Measurements from ENCODE around the gene PYURF.
A peak's percentile ranks its signal among the peaks of the same experiment; 100 is the strongest.

PYURF gene

DNA sequence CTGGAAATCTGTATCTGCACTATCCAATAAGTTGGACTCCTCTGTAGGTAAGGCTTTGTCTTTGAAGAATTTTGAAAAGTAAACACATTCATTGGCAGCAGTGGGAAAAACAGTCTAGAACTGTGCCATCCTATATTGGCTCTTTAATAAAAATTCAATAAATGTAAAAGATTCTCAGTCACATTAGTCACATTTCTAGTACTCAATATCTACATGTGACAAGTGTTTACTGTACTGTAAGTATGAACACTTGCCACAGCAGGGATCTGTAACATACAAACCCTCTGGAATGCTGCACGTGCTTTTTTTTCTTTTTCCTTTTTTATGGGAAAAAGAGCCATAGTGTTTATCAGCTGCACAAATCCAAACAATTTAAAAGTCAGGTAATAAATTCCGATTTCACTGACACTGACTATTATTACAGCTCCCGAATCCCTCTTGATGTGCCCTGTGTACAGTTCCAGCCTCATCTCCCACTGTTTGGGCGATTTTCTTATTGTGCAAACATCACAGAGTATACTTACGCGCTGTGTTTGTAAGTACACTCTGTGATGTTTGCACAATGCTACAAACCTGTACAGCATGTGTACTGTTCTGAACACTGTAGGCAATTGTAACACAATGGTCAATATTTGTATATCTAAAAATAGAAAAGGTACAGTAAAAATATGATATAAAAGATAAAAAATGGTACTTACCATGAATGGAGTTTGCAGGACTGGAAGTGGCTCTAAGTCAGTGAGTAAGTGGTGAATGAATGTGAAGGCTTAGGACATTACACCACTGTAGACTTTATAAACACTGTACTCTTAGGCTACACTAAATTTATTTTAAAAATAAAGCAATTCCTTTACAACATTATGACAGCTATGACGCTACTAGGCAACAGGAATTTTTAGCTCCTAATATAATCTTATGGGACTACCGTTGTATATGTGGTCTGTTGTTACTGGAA lies 8.7 kb downstream of the PYURF start:
- no peak overlapping the region for H3K4me3 ChIP-seq (ENCODE audit: control insufficient read depth, low read depth, low read length)
- DNase-seq (ENCODE audit: low read depth), result no peak
- TF ChIP-seq, protein P1, sequence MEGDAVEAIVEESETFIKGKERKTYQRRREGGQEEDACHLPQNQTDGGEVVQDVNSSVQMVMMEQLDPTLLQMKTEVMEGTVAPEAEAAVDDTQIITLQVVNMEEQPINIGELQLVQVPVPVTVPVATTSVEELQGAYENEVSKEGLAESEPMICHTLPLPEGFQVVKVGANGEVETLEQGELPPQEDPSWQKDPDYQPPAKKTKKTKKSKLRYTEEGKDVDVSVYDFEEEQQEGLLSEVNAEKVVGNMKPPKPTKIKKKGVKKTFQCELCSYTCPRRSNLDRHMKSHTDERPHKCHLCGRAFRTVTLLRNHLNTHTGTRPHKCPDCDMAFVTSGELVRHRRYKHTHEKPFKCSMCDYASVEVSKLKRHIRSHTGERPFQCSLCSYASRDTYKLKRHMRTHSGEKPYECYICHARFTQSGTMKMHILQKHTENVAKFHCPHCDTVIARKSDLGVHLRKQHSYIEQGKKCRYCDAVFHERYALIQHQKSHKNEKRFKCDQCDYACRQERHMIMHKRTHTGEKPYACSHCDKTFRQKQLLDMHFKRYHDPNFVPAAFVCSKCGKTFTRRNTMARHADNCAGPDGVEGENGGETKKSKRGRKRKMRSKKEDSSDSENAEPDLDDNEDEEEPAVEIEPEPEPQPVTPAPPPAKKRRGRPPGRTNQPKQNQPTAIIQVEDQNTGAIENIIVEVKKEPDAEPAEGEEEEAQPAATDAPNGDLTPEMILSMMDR (IDR thresholded peaks at IDR 0.05; ENCODE audit: control insufficient read depth, insufficient read depth, low read depth, low read length, missing control alignments), result no peak

DNA sequence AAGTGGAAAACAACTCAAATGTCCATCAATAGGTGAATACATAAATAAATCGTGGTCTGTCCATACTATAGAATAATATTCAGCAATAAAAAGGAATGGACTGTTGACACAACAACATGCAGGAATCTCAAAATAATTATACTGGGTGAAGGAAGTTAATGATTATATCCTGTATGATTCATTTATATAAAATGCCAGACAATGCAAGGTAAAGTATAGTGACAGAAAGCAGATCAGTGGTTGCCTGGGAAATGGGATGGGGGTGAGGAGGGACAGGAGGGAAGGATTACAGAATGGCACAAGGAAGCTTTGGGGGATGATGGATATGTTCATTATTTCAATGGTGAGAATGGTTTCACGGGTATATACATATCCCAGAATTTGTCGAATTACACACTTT lies 12.3 kb downstream of the PYURF start:
- TF ChIP-seq, protein P1 (IDR thresholded peaks at IDR 0.05; ENCODE audit: control insufficient read depth, insufficient read depth, low read depth, low read length, missing control alignments), result no peak
- DNase-seq (ENCODE audit: low read depth), result no peak

DNA sequence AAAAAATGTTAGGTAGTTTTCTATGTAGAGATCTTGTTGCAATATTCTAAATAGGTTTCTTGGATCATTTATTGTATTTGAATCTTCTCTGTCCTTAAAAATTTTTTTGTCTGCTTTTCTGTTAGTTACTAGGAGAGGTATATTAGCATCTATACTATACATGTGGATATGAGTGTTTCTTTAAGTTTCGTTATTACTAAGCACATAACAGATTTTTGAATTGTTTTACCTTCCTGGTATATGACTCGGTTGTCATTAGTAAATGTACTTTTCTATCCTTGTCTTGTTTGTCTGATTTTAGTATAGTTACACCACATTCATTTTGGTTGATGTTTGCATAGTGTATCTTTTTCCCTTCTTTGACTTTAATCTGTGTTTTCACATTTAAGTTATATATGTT lies 20.2 kb downstream of the PYURF start:
- TF ChIP-seq, protein P1 (IDR thresholded peaks at IDR 0.05; ENCODE audit: control insufficient read depth, insufficient read depth, low read depth, low read length, missing control alignments), result no peak
- no peak overlapping the region for H3K4me3 ChIP-seq (ENCODE audit: control insufficient read depth, low read depth, low read length)
- DNase-seq (ENCODE audit: low read depth), result no peak

More for the DNA sequence above, 12.3 kb downstream of the PYURF start:
- H3K4me3 ChIP-seq (ENCODE audit: control insufficient read depth, low read depth, low read length), result no peak overlapping the region

DNA sequence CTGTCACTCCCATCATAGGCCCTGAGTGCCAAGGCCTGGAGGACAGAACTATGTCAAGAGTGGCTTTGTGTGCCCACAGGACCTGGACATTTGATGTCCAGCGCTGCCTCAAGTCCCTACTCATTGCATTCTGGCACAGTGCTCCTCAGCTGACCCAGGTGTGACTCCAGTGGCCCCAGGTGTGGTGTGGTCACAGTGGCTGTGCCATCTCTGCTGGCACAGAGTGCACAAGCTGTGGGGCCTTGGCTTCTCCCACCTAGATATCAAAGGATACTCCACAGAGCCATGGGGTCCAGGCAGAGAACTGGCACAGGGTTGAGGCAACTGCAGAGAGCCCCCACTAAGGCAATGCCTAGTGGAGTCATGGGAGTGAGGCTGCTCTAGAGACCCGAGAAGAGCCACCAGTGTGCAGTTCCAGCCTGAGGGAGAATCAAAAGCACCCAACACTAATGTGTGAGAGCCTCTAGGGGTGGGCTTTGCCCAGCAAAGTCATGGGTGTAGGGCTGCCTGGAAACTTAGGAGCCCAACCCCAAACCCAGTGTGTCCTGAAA lies 25.6 kb downstream of the PYURF start:
- H3K4me3 ChIP-seq (ENCODE audit: control insufficient read depth, low read depth, low read length), result no peak overlapping the region
- no peak for DNase-seq (ENCODE audit: low read depth)
- TF ChIP-seq, protein P1 (IDR thresholded peaks at IDR 0.05; ENCODE audit: control insufficient read depth, insufficient read depth, low read depth, low read length, missing control alignments), result no peak

DNA sequence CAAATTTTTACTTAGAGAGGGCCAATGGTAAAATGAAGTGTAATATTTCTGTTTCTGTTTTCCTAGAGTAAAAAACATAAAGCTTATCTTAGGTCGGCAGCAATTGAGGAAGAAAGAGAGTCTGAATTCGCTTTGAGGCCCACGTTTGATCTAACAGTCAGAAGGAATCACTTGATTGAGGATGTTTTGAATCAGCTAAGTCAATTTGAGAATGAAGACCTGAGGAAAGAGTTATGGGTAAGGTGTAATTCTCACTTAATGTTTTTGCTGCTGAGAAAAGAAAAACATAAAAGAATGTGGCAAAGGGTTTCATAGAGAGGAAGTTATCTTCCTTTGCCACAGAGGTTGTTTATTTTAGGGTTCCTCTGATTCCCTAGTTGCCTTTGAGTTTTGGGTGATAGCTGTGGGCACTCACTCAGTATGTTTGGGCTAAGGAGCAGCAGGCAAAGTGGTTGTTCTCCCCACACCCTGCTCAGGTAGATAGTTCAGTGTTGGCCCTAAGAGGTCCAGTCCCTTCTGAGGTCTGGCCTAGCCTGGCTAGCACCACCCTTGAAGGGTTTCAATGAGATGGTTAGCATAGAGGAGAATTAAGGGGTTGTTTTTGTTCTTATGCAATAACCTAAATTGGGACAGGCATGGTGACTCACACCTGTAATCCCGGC lies 34.3 kb downstream of the PYURF start:
- no peak for DNase-seq (ENCODE audit: low read depth)
- no peak overlapping the region for H3K4me3 ChIP-seq (ENCODE audit: control insufficient read depth, low read depth, low read length)
- TF ChIP-seq, protein P1 (IDR thresholded peaks at IDR 0.05; ENCODE audit: control insufficient read depth, insufficient read depth, low read depth, low read length, missing control alignments), result no peak

DNA sequence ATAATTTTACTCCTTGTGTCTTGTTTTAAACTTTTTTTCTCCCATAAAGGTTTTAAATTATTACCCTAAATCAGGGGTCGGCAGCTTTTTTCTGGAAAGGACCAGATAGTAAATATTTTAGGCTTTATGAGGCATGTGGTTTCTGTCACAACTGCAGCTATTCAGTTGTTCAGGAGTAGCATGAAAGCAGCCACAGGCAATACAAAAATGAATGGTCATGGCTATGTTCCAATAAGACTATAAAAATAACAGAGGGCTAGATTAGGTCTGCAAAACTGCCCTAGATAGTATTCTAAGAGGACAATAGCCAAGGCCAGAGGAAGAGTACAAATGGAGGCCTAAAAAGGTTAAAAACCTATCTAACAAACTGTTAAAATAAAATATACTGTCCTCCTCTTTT lies 42.0 kb downstream of the PYURF start:
- TF ChIP-seq, protein P1 (IDR thresholded peaks at IDR 0.05; ENCODE audit: control insufficient read depth, insufficient read depth, low read depth, low read length, missing control alignments), result no peak

More for the DNA sequence above, 42.0 kb downstream of the PYURF start:
- peak; percentile 10 for DNase-seq (ENCODE audit: low read depth)
- H3K4me3 ChIP-seq (ENCODE audit: control insufficient read depth, low read depth, low read length), result no peak overlapping the region

Data from AG09309 (cell line).